GM18505 (cell line): ENCODE measurements around the gene SNCG.
"Not testable (repeated sequence)": the region's sequence is repeated elsewhere in the genome, so short reads cannot be mapped to it uniquely, and the experiment has no call there.

ENCODE experiments used
- ATAC-seq: cut with Tn5 transposase; IDR thresholded peaks from one replicate; pipeline ENCODE4 v1.9.1; 2021; ENCODE audit not compliant: unreplicated experiment
- POLR2A ChIP-seq: IDR thresholded peaks from 4 replicates; pipeline ENCODE4 v1.6.1; 2011; ENCODE audit warnings: borderline replicate concordance; ENCODE audit not compliant: insufficient read depth, insufficient read length; ENCODE audit errors: extremely low read depth

The SNCG gene

DNA sequence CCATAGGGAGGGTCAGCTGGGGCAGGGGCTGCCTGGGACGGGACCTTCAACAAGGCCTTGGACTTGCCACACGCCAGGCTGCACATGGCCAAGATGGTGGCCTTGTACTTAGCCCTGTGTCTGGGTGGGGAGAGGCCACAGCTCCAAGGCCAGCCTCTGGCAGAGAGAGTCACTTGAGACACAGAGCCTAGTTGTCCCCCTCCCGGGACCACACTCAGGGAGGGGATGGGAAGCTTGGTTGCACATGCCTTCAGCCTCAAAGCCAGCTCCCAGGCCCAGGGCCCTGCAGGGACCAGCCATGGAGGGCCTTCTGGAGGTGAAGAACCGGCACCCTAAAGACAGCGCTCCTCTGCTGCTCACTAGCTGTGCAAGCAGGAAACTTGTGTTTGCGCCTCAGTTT, 17.7 kb upstream of the SNCG start:
- ATAC-seq: no peak
- no peak for TF ChIP-seq POLR2A

- no peak for ATAC-seq
- no peak for TF ChIP-seq POLR2A
Measured at GRCh38 chr10:86941426-86941825, 17.0 kb upstream of the SNCG start.

- no peak for ATAC-seq
- no peak for TF ChIP-seq POLR2A
Measured at GRCh38 chr10:86941991-86942421, 16.4 kb upstream of the SNCG start.

- no peak for TF ChIP-seq POLR2A
- ATAC-seq: no peak
Measured at GRCh38 chr10:86942441-86943315, 15.7 kb upstream of the SNCG start.

- no peak for TF ChIP-seq POLR2A
Measured at GRCh38 chr10:86943316-86944030, 14.9 kb upstream of the SNCG start.

GRCh38 chr10:86944031-86944419, 14.4 kb upstream of the SNCG start:
- no peak for TF ChIP-seq POLR2A
- ATAC-seq: no peak

More at GRCh38 chr10:86943316-86944030, 14.9 kb upstream of the SNCG start:
- ATAC-seq: no peak

DNA sequence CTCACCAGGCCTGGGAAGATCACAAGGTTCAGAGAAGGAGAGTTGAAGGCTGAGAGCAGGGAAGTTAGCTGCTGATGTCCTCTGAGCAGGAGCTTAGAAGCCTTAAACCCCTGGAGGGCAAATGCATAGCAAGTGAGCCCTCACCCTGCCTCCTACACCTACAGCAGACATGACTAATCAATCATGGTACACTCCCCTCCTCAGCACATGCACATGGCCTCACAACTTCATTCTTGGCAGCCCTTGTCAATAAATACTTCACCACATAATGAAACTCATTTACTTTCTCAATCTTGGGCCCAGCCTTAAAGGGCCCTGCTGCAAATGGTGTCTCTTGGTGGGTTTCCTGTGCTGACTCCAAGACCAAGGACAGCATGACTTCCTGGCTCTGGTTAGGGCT, 13.9 kb upstream of the SNCG start:
- TF ChIP-seq POLR2A: no peak
- no peak for ATAC-seq

DNA sequence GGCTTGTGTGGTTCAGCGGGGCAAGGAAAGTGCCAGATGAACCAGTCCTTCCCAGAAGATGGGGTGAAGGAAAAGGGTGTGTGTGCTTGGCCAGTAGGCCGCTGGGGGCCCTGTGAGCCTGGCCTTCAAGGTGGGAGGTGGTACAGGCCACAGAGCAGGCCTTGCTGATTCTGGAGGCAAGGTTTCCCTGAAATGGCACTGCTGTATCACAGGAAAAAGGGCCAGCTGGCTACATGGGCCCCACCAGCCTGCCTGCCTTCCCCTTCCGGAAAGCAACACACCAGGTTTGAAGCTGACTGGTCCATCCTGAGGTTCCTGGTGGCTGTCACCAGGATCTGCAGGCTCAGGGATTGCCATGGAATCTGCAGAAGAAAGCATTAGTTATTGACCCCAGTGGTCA, 13.5 kb upstream of the SNCG start:
- no peak for TF ChIP-seq POLR2A
- no peak for ATAC-seq

- no peak for ATAC-seq
Measured at GRCh38 chr10:86945361-86946212, 12.8 kb upstream of the SNCG start.

GRCh38 chr10:86946213-86947155, 11.9 kb upstream of the SNCG start:
- no peak for TF ChIP-seq POLR2A
- ATAC-seq: no peak

More at GRCh38 chr10:86945361-86946212, 12.8 kb upstream of the SNCG start:
- no peak for TF ChIP-seq POLR2A

DNA sequence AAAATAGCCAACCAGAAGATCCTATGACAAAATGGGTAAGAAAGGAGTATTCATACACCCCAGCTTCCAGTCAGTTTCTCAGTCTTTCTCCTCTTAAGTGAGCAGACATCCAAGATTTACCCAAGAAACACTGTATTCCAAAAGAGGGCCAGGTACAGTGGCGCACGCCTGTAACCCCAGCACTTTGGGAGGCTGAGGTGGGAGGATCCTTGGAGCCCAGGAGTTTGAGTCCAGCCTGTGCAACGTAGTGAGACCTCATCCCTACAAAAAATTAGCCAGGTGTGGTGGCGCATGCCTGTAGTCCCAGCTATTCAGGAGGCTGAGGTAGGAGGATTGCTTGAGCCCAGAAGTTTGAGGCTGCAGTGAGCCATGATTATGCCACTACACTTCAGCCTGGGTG, 10.6 kb upstream of the SNCG start:
- not testable (repeated sequence) for ATAC-seq

DNA sequence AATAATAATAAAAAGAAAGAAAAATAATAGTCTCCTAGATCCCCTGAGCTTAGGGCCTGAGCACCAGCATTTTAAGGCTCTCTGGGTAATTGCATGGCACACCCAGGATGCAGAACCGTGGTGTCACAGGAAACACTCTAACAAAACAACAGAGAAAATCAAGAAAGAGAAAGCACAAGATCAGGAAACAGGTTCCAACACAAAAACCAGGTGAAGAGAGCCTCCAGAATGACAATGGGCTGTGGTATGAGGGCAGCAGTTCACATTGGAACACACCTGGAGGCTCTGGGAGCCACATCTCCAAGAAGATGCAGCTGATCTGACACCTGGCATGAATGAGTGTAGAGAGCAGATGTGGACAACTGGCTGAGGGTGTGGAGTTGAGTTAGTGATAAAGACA, 8.1 kb upstream of the SNCG start:
- no peak for ATAC-seq
- TF ChIP-seq POLR2A: no peak
